Left cardiac atrium (tissue), 4 donors: ENCODE data around the gene SLAMF1. TPM values are rescaled to one million over a fixed set of nuclear protein-coding genes. Genes with fewer than 3 reads are reported as not detected.
A peak's percentile ranks its signal among the peaks of the same experiment; 100 is the strongest.
"Not testable (repeated sequence)": the region's sequence is repeated elsewhere in the genome, so short reads cannot be mapped to it uniquely, and the experiment has no call there.

Experiments used
- ATAC-seq, 2 donors: fragments of 200-7000 bp; cut with Tn5 transposase; one replicate each; pipeline ENCODE4 v1.9.1; 2020; ENCODE audit warnings: mild to moderate bottlenecking in 2 of 2, moderate library complexity in 2 of 2
- DNase-seq: peaks from one replicate; pipeline ENCODE4 v3.0.0-alpha.2; 2020
- intact Hi-C, 2 donors: fragments of 100-400 bp; cut with DNase I; formaldehyde crosslinking; loops; one replicate each; pipeline versions ENCODE4 v1.14.1 to v1.15.1; 2022 to 2023
- long read RNA-seq: library from polyadenylated mRNA; unstranded; transcript quantifications from one replicate; pipeline ENCODE4 v2.0.0, GENCODE V29; 2021
- total RNA-seq, 2 donors: library from RNA; stranded (reverse); fragmentation: NEBNext Ultra II Directional; extraction: Animal tissue kit (Norgen Biotek cat#: 25700); gene quantifications; one replicate each; pipeline ENCODE4 v1.2.1, GENCODE V29; 2021
- donor health status: DM: no; HTN: yes; CAD: no.
- donor health status: DM: no; HTN: yes; CAD: no; lungs with severe emphysema.
- donor health status: DM: yes; HTN: yes; CAD: no.
- donor health status: Dilated cardiomyopathy.

Gene SLAMF1, protein sequence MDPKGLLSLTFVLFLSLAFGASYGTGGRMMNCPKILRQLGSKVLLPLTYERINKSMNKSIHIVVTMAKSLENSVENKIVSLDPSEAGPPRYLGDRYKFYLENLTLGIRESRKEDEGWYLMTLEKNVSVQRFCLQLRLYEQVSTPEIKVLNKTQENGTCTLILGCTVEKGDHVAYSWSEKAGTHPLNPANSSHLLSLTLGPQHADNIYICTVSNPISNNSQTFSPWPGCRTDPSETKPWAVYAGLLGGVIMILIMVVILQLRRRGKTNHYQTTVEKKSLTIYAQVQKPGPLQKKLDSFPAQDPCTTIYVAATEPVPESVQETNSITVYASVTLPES
- under 1 TPM; 0.91 to 0.94 TPM for total RNA-seq
- long read RNA-seq, result 0 reads

GRCh38 chr1:160646711-160647328, at the start of gene SLAMF1:
Gene SLAMF1 (minus strand): TSS chr1:160647044. CDS start chr1:160646945, 99 bp downstream.
- ATAC-seq (no peak), DNase-seq (no peak)
- intact Hi-C loops, result no loop called here

DNA sequence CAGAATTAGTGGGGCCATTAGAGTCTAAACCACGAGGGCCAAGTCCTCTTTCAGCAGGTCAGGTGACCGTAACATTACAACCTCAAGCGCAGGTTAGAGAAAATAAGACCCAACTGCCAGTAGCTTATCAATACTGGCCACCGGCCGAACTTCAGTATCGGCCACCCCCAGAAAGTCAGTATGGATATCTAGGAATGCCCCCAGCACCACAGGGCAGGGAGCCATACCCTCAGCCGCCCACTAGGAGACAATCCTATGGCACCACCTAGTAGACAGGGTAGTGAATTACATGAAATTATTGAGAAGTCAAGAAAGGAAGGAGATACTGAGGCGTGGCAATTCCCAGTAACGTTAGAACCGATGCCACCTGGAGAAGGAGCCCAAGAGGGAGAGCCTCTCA, 45.5 kb upstream of the SLAMF1 start:
- DNase-seq, intact Hi-C loops, ATAC-seq: not testable (repeated sequence)

GRCh38 chr1:160685266-160685665, 38.4 kb upstream of the SLAMF1 start:
- intact Hi-C loops, result no loop called here
- DNase-seq (no peak), ATAC-seq (no peak)

GRCh38 chr1:160682983-160683865, 36.4 kb upstream of the SLAMF1 start:
- intact Hi-C loops, result no loop called here
- DNase-seq (no peak), ATAC-seq (no peak)

DNA sequence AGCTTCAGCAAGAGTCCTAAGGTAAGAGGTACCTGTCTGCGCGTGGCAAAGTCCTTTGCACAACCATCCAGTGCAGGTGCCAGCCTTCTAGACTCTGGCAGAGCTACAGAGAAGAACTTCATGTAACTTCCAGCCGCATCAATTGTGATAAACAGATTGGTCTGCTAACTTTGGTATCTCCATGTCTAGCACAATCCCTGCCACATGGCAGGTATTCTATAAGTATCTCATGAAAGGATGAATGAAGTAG, 35.0 kb upstream of the SLAMF1 start:
- no peak for DNase-seq
- no peak for ATAC-seq
- intact Hi-C loops, result no loop called here

DNA sequence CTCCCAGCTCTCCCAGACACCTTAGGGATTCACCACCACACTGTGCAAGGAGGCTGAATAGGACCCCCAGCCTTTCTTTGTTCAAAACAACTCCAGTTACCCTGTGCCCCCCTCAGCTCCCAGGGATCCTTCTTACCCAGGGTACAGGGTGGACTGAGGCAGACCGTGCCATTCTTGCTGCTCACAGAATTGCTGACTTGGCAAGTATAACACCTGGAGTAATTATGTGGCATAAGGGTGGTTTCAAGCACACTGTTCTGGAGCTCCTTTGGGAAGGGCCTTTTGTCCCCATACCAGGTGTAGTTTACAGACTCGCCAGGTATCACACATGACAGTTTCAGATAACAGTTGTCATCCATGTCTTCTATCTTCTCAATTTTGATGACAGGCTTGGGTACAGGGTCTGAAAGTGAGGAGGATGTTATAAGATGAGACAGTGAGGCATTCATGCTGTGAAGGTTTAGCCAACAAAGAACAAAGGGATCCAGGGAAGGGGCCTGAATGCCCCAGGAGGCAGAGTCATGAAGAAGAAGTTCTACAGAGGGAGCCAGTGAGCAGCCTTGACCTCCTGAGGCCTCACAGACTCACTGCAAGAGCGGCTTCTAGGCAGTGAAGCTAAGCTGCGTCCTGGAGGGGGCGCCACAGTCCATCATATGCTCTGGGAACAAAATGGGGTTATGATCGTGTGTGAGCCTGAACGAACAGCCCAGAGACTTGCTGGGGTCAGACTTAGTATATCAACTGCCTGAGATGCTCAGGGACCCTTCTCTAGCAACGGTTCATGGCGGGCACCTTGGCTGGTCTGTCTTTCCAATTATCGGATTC, 34.4 kb upstream of the SLAMF1 start:
- DNase-seq, result peak; percentile 79
- ATAC-seq, result peak; percentile 79 to 82
- intact Hi-C loops, result no loop called here

DNA sequence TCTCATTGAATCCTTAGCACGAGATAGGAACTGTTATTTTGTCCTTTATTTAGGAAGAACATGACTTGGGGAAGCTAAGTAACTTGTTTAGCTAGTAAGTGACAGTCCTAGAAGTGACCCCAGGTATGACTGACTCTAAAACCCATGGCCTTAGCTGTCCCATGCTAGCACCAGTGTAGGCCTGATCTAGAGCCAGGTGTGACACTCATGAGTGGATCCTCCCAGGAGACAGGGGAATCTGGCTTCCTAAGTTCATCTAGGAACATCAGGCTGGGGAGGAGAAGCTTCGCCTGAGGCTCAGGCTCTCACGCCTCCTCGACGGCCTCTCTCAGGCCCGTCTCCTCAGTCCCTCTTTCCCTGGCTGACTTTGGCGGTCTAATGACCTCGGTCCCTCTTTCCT, 33.6 kb upstream of the SLAMF1 start:
- intact Hi-C loops, result no loop called here
- no peak for DNase-seq
- ATAC-seq, result no peak

DNA sequence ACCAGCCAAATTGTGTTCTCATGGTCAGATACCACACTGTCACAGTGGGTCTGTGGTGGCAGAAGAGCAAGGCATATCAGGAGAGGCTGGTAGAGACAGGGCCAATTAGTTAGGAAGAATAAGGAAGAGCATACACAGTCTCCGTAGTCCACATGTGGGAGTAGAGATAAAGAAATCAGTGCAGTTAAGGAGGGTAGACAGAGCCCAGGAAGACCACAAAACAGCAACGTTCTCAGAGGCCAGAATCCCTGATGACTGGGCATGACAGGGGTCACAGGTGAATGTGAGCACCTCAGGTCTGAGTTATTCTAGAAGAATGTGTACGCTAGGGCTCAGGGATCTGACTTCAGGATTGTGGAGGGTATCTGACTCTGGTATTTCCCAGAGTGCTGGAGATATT, 33.0 kb upstream of the SLAMF1 start:
- intact Hi-C loops, result no loop called here
- ATAC-seq (no peak), DNase-seq (no peak)

- ATAC-seq (no peak), DNase-seq (no peak)
- intact Hi-C loops, result no loop called here
Observed at GRCh38 chr1:160676869-160677597, 30.2 kb upstream of the SLAMF1 start.

GRCh38 chr1:160675641-160676410, 29.0 kb upstream of the SLAMF1 start:
- intact Hi-C loops, result no loop called here
- DNase-seq, result peak; percentile 78
- peak; percentile 88 to 89 for ATAC-seq

DNA sequence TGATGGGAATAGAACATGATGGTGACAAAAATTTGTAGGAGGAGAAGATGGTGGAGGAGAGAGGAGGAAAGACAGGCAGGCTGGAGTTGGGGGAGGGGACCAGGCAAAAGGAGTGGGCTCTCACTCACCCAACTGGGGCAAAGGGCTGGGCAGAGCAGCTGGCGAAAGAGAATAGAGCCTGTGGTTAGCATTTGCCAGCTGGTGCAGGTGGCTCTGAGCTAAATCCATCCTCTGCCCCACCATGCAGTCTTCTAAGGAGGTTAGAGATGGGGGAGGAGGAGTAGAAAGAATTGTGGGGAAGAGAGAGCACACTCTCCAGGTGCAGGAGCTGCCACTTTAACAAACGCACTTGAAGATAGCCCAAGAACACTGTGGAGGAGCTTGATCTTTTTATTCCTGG, 27.6 kb upstream of the SLAMF1 start:
- no peak for ATAC-seq
- intact Hi-C loops, result no loop called here

GRCh38 chr1:160672789-160673695, 26.2 kb upstream of the SLAMF1 start:
- intact Hi-C loops, result no loop called here
- ATAC-seq, result no peak
- no peak for DNase-seq

More for the DNA sequence above, 27.6 kb upstream of the SLAMF1 start:
- DNase-seq, result no peak

DNA sequence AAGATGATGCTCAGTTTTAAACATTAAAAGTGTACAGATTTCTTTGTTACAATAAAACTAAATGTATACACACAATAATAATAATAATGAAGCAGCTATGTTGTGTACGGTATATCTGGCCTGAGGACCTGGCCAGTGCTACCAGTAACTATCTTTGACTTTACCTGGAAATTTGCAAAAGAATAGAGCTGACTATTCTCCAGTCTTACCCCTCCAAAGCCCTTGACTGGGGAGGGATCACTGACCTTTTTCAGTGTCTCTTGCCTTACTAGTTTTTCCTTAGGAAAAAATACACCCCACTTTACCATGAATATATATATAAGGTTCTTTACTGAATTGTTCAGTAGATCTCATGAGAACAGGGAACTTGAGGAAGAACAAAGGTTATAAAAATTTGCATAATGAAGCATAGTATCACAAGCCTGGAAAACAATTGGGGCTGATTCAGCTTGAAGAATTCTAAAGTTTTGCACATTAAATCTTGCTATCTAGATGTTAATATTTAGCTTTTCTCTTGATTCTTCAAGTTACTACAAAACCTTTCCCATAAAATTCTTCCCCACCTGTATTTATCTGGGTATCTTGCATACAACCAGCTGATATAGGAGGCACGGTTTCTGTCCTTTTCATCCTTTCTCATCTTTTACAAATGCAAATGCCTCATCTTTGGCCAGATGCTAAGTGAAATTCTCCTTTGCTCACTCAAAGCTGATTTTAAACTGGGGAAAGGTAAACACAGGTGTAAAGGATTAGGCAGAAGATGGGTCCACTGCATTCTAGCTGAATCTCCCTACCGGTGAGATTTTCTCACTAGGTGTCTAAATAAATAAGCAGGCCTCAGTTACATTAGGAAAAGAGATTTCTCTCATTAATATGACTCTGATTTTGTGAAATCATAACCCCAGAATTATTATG, 25.0 kb upstream of the SLAMF1 start:
- intact Hi-C loops, result no loop called here
- ATAC-seq (no peak), DNase-seq (no peak)

DNA sequence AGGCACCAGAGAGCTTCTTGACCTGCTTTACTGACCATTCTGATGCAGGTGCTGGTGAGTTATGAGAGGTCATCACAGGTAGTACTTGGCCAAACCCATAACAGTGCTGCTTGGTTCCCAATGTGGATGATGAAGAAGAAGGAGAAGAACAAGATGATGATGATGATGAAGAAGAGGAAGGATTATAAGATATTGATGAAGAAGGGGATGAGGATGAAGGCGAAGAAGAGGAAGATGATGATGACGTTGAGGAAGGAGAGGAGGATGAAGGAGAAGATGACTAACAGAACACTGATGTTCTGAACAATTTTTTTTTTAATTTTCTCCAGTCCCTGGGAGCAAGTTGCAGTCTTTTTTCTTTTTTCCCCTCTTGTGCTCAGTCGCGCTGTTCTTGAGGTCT, 23.9 kb upstream of the SLAMF1 start:
- intact Hi-C loops, result no loop called here
- ATAC-seq (no peak), DNase-seq (no peak)

DNA sequence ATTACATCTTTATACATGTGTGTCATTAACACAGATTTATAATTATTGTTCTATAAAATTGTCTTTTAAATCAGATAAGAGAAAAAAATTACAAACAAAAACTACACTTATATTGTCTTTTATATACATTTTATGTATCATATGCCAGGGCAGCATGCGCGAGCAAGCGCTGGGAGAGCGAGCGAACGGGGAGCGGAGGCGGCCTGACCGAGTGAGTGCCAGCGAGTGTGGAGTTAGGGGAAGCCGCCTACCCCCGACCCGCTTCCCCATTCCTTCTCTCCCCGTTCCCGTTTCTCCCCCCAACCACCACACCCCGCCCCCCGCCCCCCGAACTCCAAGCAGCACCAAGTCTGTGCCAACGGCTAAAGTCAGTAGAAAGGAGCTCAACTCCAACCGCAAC, 23.0 kb upstream of the SLAMF1 start:
- intact Hi-C loops, result no loop called here
- DNase-seq (no peak), ATAC-seq (no peak)

- DNase-seq, result no peak
- no peak for ATAC-seq
- intact Hi-C loops, result no loop called here
Observed at GRCh38 chr1:160669276-160669675, 22.4 kb upstream of the SLAMF1 start.
